ENCODE measurements around the gene C4A.
A peak's percentile ranks its signal among the peaks of the same experiment; 100 is the strongest.
"Not testable (repeated sequence)": the region's sequence is repeated elsewhere in the genome, so short reads cannot be mapped to it uniquely, and the experiment has no call there.

The C4A gene

DNA sequence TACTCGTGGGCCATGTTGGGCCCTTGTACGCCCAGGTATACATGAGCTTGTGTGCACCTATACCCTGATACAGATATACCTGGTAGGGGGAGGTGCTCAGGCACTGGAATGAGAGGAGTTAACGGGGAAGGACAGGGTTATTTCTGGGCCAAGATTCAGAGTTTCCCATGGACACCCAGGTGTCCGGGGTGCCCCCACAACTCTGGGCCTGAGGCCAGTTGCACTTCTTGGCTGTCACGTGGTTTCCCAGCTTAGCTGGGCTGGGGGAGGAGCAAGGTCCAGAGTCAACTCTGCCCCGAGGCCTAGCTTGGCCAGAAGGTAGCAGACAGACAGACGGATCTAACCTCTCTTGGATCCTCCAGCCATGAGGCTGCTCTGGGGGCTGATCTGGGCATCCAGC lies at the start of gene C4A:
TSS of gene C4A (plus strand) at position 314 of the 400 bp plus-strand sequence. CDS start at position 365, 51 bp downstream.
- not testable (repeated sequence) for DNase-seq (ENCODE audit: low read depth); H3K4me3 ChIP-seq (ENCODE audit: low read length)

DNA sequence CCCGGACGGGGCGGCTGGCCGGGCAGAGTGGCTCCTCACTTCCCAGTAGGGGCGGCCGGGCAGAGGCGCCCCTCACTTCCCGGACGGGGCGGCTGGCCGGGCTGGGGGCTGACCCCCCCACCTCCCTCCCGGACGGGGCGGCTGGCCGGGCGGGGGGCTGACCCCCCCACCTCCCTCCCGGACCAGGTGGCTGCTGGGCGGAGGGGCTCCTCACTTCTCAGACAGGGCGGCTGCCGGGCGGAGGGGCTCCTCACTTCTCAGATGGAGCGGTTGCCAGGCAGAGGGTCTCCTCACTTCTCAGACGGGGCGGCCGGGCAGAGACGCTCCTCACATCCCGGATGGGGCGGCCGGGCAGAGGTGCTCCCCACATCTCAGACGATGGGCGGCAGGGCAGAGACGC lies 49.7 kb upstream of the C4A start:
- H3K4me3 ChIP-seq (ENCODE audit: low read length); DNase-seq (ENCODE audit: low read depth): not testable (repeated sequence)

DNA sequence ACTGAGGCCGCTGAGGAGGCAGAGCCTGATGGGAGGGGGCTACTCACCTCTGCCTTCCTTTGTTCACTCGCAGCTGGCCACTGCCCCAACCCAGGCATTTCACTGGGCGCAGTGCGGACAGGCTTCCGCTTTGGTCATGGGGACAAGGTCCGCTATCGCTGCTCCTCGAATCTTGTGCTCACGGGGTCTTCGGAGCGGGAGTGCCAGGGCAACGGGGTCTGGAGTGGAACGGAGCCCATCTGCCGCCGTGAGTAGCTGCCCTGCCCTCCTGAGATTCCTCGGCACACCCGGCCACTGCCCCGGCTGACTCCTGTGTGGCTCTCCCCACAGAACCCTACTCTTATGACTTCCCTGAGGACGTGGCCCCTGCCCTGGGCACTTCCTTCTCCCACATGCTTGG lies 48.3 kb upstream of the C4A start:
- no peak overlapping the region for H3K4me3 ChIP-seq (ENCODE audit: low read length)
- TF ChIP-seq, protein P1, sequence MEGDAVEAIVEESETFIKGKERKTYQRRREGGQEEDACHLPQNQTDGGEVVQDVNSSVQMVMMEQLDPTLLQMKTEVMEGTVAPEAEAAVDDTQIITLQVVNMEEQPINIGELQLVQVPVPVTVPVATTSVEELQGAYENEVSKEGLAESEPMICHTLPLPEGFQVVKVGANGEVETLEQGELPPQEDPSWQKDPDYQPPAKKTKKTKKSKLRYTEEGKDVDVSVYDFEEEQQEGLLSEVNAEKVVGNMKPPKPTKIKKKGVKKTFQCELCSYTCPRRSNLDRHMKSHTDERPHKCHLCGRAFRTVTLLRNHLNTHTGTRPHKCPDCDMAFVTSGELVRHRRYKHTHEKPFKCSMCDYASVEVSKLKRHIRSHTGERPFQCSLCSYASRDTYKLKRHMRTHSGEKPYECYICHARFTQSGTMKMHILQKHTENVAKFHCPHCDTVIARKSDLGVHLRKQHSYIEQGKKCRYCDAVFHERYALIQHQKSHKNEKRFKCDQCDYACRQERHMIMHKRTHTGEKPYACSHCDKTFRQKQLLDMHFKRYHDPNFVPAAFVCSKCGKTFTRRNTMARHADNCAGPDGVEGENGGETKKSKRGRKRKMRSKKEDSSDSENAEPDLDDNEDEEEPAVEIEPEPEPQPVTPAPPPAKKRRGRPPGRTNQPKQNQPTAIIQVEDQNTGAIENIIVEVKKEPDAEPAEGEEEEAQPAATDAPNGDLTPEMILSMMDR (conservative IDR thresholded peaks at IDR 0.05; ENCODE audit: low read length): no peak

DNA sequence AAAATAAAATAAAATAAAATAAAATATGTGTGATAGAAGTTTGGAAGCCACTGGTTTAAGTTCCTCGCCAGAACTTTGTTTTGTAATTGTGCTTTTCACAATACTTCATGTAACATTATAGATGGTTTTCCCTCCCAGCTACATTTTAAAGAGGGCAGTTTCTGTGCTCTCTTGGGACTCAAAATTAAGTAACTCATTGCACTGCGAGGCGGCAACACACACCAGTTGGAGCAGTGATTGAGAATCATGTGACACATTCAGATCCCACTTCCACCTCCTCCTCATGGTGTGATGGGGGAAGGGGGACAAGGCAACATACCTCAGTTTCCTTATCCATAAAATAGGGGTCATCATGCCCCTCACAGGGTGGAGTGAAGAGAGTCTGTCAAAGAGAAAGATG lies 46.8 kb upstream of the C4A start:
- H3K4me3 ChIP-seq (ENCODE audit: low read length): no peak overlapping the region
- no peak for DNase-seq (ENCODE audit: low read depth)
- TF ChIP-seq, protein P1 (conservative IDR thresholded peaks at IDR 0.05; ENCODE audit: low read length): no peak

More for the DNA sequence above, 48.3 kb upstream of the C4A start:
- no peak for DNase-seq (ENCODE audit: low read depth)

DNA sequence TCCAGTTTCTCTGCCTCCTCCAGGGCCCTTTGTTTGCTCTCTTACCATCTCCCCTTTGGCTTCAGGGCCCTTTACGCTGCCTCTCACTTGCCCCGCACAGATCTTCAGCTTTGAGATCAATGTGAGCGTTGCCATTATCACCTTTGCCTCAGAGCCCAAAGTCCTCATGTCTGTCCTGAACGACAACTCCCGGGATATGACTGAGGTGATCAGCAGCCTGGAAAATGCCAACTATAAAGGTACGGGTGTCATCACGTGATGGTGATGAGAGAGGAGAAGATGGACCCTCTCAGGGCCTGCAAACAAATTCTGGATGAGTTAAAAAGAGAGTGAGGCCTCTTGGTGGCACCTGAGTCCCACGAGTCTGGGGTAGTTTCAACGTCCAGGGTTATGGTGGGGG lies 46.0 kb upstream of the C4A start:
- DNase-seq (ENCODE audit: low read depth): no peak
- TF ChIP-seq, protein P1 (conservative IDR thresholded peaks at IDR 0.05; ENCODE audit: low read length): no peak
- H3K4me3 ChIP-seq (ENCODE audit: low read length): no peak overlapping the region

DNA sequence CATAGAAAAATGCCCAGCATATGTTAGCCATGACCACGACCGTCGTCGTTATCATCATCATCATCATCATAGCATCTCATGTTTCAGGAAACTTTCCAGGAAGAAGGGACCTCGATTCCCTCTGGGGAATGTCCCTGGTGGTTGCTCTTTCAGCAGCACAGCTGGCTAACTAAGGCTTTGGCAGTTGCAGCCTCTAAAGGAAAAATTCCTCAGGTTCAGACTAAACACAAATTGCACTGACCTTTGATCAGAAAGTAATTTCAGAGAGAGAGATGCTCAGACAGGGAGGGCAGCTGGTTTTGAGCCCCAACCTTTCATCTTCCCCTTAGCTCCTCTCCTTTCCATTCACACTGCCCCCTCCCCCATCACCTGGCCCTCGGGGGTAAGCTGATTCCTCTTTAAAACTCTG lies 41.6 kb upstream of the C4A start:
- TF ChIP-seq, protein P1 (conservative IDR thresholded peaks at IDR 0.05; ENCODE audit: low read length): no peak; the same call in 1 of the 2 replicates
- DNase-seq (ENCODE audit: low read depth): peak; percentile 38
- no peak overlapping the region for H3K4me3 ChIP-seq (ENCODE audit: low read length)

DNA sequence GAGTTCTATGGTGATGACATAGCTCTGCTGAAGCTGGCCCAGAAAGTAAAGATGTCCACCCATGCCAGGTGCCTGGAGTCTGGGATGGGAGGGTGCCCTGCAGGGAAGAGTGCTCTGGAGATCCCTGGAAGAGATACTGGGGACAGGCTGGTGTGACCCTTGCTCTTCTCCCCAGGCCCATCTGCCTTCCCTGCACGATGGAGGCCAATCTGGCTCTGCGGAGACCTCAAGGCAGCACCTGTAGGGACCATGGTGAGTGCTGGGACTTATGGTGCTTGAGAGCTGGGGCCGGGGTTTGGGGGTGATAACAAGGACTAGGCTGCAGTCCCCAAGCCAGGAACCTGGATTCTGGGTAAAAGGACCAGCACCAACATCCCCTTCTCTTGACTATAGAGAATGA lies 38.1 kb upstream of the C4A start:
- H3K4me3 ChIP-seq (ENCODE audit: low read length): no peak overlapping the region
- no peak for DNase-seq (ENCODE audit: low read depth)
- TF ChIP-seq, protein P1 (conservative IDR thresholded peaks at IDR 0.05; ENCODE audit: low read length): no peak

DNA sequence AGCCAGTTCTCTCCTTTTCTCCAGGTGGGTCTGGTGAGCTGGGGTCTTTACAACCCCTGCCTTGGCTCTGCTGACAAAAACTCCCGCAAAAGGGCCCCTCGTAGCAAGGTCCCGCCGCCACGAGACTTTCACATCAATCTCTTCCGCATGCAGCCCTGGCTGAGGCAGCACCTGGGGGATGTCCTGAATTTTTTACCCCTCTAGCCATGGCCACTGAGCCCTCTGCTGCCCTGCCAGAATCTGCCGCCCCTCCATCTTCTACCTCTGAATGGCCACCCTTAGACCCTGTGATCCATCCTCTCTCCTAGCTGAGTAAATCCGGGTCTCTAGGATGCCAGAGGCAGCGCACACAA lies 36.7 kb upstream of the C4A start:
- no peak for DNase-seq (ENCODE audit: low read depth)
- H3K4me3 ChIP-seq (ENCODE audit: low read length): peak overlapping the region; percentile 42
- TF ChIP-seq, protein P1 (conservative IDR thresholded peaks at IDR 0.05; ENCODE audit: low read length): no peak

All from AG10803 (cell line).